GM12874 (cell line): ENCODE data around the gene TRPM7.

ENCODE experiments used
- CTCF ChIP-seq: IDR thresholded peaks from 2 replicates; pipeline ENCODE4 v1.5.1; 2011; ENCODE audit warnings: low read depth, mild to moderate bottlenecking, control low read depth, low read length, moderate library complexity; ENCODE audit not compliant: insufficient read depth

The TRPM7 gene

GRCh38 chr15:50686469-50687301 is at the start of gene TRPM7:
TSS of gene TRPM7 (minus strand) at chr15:50686797. CDS start at chr15:50686533, 264 bp downstream.
- TF ChIP-seq CTCF, result no peak

- no peak for TF ChIP-seq CTCF
Measured at GRCh38 chr15:50735156-50735555, 48.6 kb upstream of the TRPM7 start.

- no peak for TF ChIP-seq CTCF
Measured at GRCh38 chr15:50726315-50726714, 39.7 kb upstream of the TRPM7 start.

GRCh38 chr15:50718700-50719125 is 32.1 kb upstream of the TRPM7 start:
- no peak for TF ChIP-seq CTCF

- TF ChIP-seq CTCF, result no peak
Measured at GRCh38 chr15:50712018-50712417, 25.4 kb upstream of the TRPM7 start.

- TF ChIP-seq CTCF, result no peak
Measured at GRCh38 chr15:50710585-50710984, 24.0 kb upstream of the TRPM7 start.

- no peak for TF ChIP-seq CTCF
Measured at GRCh38 chr15:50707878-50708427, 21.4 kb upstream of the TRPM7 start.
